Stimulated activated CD8-positive, alpha-beta memory T cell treated with anti-CD3 and anti-CD28 coated beads, Interleukin-4, amount 100 ng/mL, for 24 hours (primary cell): ENCODE measurements around the gene TOMM70.
"Not testable (repeated sequence)": the region's sequence is repeated elsewhere in the genome, so short reads cannot be mapped to it uniquely, and the experiment has no call there.

Source experiments
- DNase-seq: peaks from one replicate; pipeline ENCODE4 v3.0.0-alpha.2; 2020; ENCODE audit warnings: low read depth

TOMM70 gene

GRCh38 chr3:100400780-100401673 lies at the start of gene TOMM70, which contains the start of gene LNP1:
TSS of gene TOMM70 (minus strand) at chr3:100401089. CDS start at chr3:100400949, 140 bp downstream.
TSS of gene LNP1 (plus strand) at chr3:100401539. CDS start at chr3:100429730, 28,191 bp downstream.
- DNase-seq: peak; percentile 94

- DNase-seq: no peak
Observed at GRCh38 chr3:100449214-100449613, 48.3 kb upstream of the TOMM70 start.

- no peak for DNase-seq
Observed at GRCh38 chr3:100448079-100448478, 47.2 kb upstream of the TOMM70 start.

- DNase-seq: not testable (repeated sequence)
Observed at GRCh38 chr3:100447067-100447466, 46.2 kb upstream of the TOMM70 start.

- no peak for DNase-seq
Observed at GRCh38 chr3:100443690-100444089, 42.8 kb upstream of the TOMM70 start.

- DNase-seq: no peak
Observed at GRCh38 chr3:100440895-100441294, 40.0 kb upstream of the TOMM70 start.

- DNase-seq: no peak
Observed at GRCh38 chr3:100438623-100438974, 37.7 kb upstream of the TOMM70 start.

GRCh38 chr3:100437721-100438622 lies 37.1 kb upstream of the TOMM70 start:
- DNase-seq: no peak

- no peak for DNase-seq
Observed at GRCh38 chr3:100436951-100437350, 36.1 kb upstream of the TOMM70 start.

- no peak for DNase-seq
Observed at GRCh38 chr3:100429187-100429716, 28.4 kb upstream of the TOMM70 start.

GRCh38 chr3:100427699-100428098 lies 26.8 kb upstream of the TOMM70 start:
- DNase-seq: no peak

- no peak for DNase-seq
Observed at GRCh38 chr3:100426067-100426682, 25.3 kb upstream of the TOMM70 start.

- no peak for DNase-seq
Observed at GRCh38 chr3:100425316-100425715, 24.4 kb upstream of the TOMM70 start.

- no peak for DNase-seq
Observed at GRCh38 chr3:100424261-100424660, 23.4 kb upstream of the TOMM70 start.

- no peak for DNase-seq
Observed at GRCh38 chr3:100423611-100424010, 22.7 kb upstream of the TOMM70 start.

- DNase-seq: no peak
Observed at GRCh38 chr3:100420885-100421284, 20.0 kb upstream of the TOMM70 start.

- no peak for DNase-seq
Observed at GRCh38 chr3:100419406-100419805, 18.5 kb upstream of the TOMM70 start.

- no peak for DNase-seq
Observed at GRCh38 chr3:100416863-100417262, 16.0 kb upstream of the TOMM70 start.

GRCh38 chr3:100416176-100416575 lies 15.3 kb upstream of the TOMM70 start:
- DNase-seq: no peak

- DNase-seq: no peak
Observed at GRCh38 chr3:100413613-100414012, 12.7 kb upstream of the TOMM70 start.

- no peak for DNase-seq
Observed at GRCh38 chr3:100412912-100413590, 12.2 kb upstream of the TOMM70 start.
